DND-41 (cell line): ENCODE data around the gene PRKAG2.

Experiments
- EZH2 ChIP-seq: IDR thresholded peaks from 3 replicates; pipeline ENCODE4 v1.6.1; 2012; ENCODE audit warnings: borderline replicate concordance, low read depth, mild to moderate bottlenecking, moderate library complexity, low read length, inconsistent platforms; ENCODE audit not compliant: severe bottlenecking
- TF ChIP-seq, protein P1 (sequence below): IDR thresholded peaks from 2 replicates; pipeline ENCODE4 v1.5.1; 2012; ENCODE audit warnings: borderline replicate concordance, low read length, moderate library complexity, mild to moderate bottlenecking; ENCODE audit not compliant: poor library complexity, severe bottlenecking; ENCODE audit errors: extremely low read depth

DNA sequence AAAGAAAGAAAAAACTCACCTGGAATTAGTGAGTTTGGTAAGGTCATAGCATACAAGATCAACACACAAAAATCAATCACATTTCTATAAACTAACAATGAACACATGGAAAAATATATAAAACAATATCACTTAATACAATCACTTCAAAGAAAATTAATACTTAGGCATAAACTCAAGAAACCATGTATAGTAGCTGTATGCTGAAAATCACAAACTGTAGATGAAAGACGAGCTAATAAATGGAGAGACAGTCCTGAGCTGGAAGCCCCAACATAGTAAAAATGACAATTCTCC is 243.5 kb downstream of the PRKAG2 start:
- TF ChIP-seq, protein P1, sequence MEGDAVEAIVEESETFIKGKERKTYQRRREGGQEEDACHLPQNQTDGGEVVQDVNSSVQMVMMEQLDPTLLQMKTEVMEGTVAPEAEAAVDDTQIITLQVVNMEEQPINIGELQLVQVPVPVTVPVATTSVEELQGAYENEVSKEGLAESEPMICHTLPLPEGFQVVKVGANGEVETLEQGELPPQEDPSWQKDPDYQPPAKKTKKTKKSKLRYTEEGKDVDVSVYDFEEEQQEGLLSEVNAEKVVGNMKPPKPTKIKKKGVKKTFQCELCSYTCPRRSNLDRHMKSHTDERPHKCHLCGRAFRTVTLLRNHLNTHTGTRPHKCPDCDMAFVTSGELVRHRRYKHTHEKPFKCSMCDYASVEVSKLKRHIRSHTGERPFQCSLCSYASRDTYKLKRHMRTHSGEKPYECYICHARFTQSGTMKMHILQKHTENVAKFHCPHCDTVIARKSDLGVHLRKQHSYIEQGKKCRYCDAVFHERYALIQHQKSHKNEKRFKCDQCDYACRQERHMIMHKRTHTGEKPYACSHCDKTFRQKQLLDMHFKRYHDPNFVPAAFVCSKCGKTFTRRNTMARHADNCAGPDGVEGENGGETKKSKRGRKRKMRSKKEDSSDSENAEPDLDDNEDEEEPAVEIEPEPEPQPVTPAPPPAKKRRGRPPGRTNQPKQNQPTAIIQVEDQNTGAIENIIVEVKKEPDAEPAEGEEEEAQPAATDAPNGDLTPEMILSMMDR = no peak
- TF ChIP-seq EZH2 = no peak
